NCI-H146 treated with DMSO at 0.1 percent for 48 hours (cell line): Measurements from ENCODE around the gene RALGAPB.
"Not testable (repeated sequence)": the region's sequence is repeated elsewhere in the genome, so short reads cannot be mapped to it uniquely, and the experiment has no call there.

Source experiments
- DNase-seq: peaks from one replicate; lab custom pipeline; 2025; ENCODE audit not compliant: unreplicated experiment; lab: John Stamatoyannopoulos, UW

Gene RALGAPB

GRCh38 chr20:38581013-38581412 lies 108.4 kb downstream of the RALGAPB start, which contains the start of gene ADIG:
Gene ADIG, plus strand, starts transcription at chr20:38581197. Its CDS starts 54 bp downstream, at chr20:38581251.
- DNase-seq = no peak

GRCh38 chr20:38581830-38582358 lies 109.3 kb downstream of the RALGAPB start:
- no peak for DNase-seq

- DNase-seq = no peak
Observed at GRCh38 chr20:38583306-38583705, 110.7 kb downstream of the RALGAPB start.

DNA sequence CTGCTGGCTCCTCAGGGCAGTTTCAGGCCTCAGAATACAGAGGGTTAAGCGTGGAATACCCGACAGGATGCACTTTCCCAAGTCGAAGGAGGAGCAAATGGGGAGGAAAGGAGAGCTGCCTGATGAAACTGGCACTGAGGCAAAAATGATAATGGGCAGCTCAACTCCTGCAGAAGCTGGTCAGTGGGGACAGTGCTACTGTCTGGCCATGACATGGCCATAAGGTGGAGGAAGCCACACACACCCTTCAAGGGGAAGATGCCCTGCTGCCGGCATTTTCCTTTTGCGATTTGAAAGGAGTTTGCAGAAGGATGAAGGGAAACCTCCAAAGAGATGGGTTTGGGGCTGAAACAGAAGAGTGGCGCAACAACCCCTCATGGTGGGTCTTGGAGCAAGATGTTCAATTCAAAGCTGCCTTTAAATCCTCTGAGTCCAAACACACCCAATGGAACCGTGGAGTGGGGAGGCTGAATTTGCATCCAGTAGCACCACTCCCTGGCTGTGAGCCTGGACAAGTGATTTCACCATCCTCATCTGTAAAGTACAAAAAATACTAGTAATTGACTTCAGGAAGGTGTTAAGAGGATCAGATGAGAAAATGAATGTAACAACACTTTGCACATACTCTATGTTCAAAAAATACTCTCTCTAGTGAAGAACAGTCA lies 111.6 kb downstream of the RALGAPB start:
- no peak for DNase-seq

DNA sequence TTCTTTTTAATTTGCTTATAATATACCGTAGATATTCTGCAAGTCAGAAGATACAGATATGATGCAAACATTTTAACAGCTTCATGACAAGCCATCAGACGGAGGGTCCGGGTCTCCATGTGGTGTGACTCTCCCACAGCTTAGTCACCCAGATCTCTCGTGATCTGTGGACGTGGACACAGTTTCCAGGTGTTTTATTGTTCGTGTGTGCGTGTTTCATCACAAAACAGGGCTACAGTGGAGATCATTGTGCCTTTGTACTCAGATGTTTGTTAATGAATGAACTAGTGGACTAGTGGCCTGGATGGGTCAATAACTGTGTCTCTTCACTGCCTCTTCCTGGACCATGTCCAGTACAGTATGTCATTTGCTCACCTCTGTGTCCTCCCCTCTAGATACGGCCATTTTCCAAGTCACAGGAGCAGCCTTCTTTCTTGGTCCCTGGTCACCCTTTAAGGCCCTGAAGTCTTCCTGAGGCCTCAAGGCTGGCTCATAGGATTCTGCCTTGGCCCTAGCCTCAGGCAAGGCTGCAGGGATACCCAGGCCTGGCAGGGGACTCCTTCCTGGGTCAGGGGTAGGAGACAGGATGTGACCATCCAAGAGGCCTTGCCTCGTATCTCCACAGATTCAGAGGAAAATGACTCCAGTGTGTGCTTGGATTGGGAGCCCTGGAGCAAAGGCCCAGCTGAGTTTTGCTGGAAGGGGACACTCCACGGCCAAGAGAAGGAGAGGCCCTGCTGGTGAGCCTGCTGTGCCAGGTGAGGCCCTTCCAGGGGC lies 112.9 kb downstream of the RALGAPB start:
- DNase-seq = no peak

- no peak for DNase-seq
Observed at GRCh38 chr20:38586181-38586525, 113.5 kb downstream of the RALGAPB start.

GRCh38 chr20:38588303-38588702 lies 115.7 kb downstream of the RALGAPB start:
- DNase-seq = no peak

DNA sequence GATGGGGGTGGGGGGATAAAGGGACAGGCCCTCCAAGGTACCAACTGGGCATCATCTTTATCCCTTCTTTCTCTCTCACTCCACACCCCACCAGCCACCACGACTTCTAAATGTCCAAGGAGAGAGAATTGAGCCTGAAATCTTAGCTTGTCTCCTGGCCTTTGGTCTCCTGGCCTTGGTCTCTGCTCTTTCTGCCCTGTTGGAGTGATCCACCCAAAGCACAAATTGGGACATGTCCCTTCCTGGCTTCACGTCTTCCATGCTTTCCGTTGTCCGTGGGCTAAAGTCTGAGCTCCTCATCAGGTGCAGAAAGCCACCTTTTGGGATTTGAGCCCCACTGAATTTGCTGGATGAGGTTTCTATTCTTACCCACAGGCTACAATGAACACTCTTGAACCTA lies 116.7 kb downstream of the RALGAPB start:
- no peak for DNase-seq

DNA sequence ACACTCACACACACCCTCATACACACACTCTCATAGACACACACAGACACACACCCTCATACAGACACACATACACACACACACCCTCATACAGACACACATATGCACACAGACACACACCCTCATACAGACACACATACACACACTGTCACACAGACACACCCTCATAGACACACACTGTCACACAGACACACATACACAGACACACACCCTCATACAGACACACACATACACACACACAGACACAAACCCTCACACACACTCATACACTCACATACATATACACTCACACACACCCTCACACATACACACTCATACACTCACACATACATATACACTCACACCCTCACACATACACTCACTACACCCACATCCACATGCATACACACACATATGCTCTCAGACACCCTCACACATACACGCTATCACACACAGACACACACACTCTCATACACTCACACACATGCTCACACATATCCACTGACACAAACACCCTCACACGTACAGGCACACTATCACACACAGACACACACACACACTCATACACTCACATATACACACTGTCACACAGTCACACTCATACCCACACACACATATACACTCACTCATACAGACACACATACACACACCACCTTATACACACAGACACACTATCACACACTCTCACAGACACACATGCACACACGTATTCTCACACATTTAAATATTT lies 117.5 kb downstream of the RALGAPB start:
- DNase-seq = no peak

DNA sequence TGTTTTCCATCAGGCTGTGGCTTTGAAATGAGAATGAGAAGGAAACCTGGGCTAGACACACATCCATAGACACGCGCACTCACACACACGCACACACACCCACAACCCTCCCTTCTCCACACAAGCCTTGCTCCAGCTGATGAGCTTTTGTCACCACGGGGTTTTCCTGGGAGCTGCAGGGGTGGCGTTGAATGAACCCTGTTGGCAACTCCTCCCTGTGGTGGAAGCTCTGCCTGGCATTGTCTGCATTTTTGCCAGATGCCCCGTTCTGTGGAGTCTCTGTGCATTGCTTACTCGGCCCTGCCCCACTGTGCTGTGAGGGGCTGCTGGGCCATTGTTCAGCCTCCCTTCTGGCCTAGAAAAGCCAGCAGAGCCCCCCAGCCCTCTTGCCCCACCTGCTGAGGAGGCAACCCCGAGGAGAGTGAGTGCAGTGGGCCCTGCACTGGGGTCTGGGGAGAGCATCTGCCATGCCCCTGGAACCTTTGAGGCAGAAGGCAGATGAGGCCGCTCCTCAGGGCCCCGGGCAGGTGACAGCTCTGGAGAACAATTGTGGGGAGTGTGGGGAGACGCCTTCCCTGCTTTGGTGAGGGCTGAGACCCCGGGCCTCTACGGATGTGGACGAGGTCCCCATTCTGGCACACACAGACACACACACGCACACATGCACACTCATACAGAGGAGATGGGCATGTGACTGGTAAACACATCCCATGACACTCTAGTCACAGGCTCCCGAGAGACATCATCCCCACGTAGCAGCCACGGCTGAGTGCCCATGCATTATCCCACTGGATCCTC lies 118.2 kb downstream of the RALGAPB start:
- no peak for DNase-seq

- DNase-seq = no peak
Observed at GRCh38 chr20:38591474-38592410, 119.1 kb downstream of the RALGAPB start.

GRCh38 chr20:38592411-38592790 lies 119.8 kb downstream of the RALGAPB start:
- not testable (repeated sequence) for DNase-seq

DNA sequence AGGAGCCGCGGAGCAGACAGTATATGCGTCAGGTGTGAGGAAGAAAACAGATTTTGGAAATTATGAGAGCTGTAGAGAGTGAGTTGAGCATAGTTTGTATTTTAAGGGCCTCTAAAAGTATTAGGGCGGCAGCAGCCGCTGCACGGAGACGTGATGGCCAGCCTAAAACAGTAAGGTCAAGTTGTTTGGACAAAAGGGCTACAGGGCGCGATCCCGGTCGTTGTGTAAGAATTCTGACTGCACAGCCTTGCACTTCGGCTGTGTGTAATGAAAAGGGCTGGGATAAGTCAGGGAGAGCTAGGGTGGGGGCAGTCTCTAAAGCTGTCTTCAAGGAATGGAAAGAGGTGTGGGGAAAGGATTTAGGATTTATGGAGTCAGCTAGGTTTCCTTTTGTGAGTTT lies 121.6 kb downstream of the RALGAPB start:
- not testable (repeated sequence) for DNase-seq

DNA sequence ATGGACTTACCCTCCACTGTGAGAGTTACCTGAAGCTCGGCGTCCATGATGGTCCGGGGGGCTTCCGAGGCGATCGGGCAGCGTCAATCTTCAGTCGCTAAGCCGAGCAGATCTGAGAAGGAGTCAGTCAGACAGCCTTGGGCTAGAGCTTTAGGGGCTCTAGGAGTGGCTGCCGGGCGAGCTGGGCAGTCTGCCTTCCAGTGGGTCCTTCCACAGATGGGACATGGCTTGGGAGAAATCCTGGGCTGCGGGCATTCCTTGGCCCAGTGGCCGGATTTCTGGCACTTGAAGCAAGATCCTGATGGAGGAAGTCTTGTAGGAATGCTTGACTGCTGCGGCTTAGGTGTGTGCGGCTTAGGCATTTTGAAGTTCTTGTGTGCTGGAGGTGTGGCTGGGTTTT lies 123.2 kb downstream of the RALGAPB start:
- not testable (repeated sequence) for DNase-seq

- DNase-seq = no peak
Observed at GRCh38 chr20:38599410-38599882, 126.8 kb downstream of the RALGAPB start.

- no peak for DNase-seq
Observed at GRCh38 chr20:38600057-38600456, 127.4 kb downstream of the RALGAPB start.

DNA sequence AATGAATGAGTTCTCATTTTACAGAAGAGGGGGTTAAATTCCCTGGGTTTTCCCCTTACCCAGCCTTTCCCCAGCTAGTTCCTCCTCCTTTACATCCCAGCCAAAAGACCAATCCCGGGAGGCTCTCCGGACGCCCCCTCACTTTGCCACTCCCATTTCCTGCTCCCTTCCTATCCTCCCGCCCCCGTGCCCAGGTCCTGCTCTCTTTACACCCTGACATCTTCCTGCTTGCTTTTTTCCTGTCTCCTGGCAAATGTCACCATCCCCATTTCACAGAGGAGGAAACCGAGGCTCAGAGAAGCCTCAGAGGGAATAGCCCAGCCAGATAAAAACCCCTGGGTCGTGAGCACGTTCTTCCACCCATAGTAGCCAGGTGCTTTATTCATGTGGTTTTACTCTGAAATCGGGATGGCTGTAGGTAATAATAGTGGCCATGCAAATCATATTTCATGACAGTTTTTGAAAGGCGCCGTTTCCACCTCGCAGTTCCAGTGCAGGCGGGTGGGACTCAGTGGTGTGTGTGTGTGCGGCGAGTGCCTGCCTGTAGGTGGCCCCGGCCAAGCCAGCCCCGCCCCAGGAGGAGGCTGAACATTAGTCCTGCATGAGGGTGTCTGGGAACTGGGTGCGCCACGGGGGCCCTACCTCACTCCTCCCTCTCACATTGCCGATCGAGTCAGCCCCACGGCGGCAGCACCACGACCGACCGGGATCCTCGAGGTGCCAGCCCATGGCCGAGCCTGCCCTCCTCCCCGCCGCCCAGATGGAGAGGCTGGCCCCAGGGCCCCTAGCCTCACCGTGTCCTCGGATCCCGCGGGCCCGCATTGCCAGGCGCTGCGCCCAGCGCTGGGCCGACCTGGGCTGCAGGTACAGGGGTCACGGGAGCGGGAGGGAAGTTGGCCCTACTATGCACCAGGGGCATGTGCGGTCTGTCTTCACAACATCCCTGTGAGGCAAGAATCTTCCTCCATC lies 128.9 kb downstream of the RALGAPB start, which contains the start of gene ARHGAP40:
Gene ARHGAP40 (plus strand): TSS at position 594 of the 969 bp plus-strand sequence.
- DNase-seq = peak; percentile 8

GRCh38 chr20:38602185-38602581 lies 129.5 kb downstream of the RALGAPB start:
- DNase-seq = no peak
